Neutrophil (primary cell): ENCODE data around the gene MANBA.
A peak's percentile ranks its signal among the peaks of the same experiment; 100 is the strongest.

ENCODE experiments used
- H3K27ac ChIP-seq: fragments of 200-600 bp; sonication (generic); 2 replicates; pipeline ENCODE4 v1.5.1; 2016; ENCODE audit warnings: mild to moderate bottlenecking, moderate library complexity
- H3K27me3 ChIP-seq: fragments of 200-600 bp; sonication (generic); 2 replicates; pipeline ENCODE4 v1.6.0; 2016; ENCODE audit warnings: mild to moderate bottlenecking
- H3K36me3 ChIP-seq: fragments of 200-600 bp; sonication (generic); 2 replicates; pipeline ENCODE4 v1.5.1; 2017
- H3K4me1 ChIP-seq, 2 experiments: fragments of 200-600 bp in 1 of 2; sonication (generic) in 1 of 2; 1 replicate in 1 of 2; 2 replicates in 1 of 2; pipeline versions ENCODE4 v1.5.1 to v1.6.1; 2013 to 2016; ENCODE audit warnings: low read depth in 1 of 2, low read length in 1 of 2, mild to moderate bottlenecking in 1 of 2, moderate library complexity in 1 of 2; ENCODE audit not compliant: control insufficient read depth in 1 of 2, insufficient read depth in 1 of 2
- H3K4me3 ChIP-seq, 2 experiments: fragments of 200-600 bp in 1 of 2; sonication (generic) in 1 of 2; 1 replicate in 1 of 2; 2 replicates in 1 of 2; pipeline ENCODE4 v1.5.1; 2013 to 2016; ENCODE audit warnings: low read depth in 1 of 2, low read length in 1 of 2, mild to moderate bottlenecking in 1 of 2, moderate library complexity in 1 of 2
- H3K9me3 ChIP-seq: fragments of 200-600 bp; sonication (generic); 2 replicates; pipeline ENCODE4 v1.5.1; 2016
- TF ChIP-seq, protein P1 (sequence below): fragments of 200-600 bp; sonication (generic); IDR thresholded peaks from 2 replicates; pipeline ENCODE4 v1.5.1; 2016; ENCODE audit warnings: antibody characterized with exemption

MANBA gene

DNA sequence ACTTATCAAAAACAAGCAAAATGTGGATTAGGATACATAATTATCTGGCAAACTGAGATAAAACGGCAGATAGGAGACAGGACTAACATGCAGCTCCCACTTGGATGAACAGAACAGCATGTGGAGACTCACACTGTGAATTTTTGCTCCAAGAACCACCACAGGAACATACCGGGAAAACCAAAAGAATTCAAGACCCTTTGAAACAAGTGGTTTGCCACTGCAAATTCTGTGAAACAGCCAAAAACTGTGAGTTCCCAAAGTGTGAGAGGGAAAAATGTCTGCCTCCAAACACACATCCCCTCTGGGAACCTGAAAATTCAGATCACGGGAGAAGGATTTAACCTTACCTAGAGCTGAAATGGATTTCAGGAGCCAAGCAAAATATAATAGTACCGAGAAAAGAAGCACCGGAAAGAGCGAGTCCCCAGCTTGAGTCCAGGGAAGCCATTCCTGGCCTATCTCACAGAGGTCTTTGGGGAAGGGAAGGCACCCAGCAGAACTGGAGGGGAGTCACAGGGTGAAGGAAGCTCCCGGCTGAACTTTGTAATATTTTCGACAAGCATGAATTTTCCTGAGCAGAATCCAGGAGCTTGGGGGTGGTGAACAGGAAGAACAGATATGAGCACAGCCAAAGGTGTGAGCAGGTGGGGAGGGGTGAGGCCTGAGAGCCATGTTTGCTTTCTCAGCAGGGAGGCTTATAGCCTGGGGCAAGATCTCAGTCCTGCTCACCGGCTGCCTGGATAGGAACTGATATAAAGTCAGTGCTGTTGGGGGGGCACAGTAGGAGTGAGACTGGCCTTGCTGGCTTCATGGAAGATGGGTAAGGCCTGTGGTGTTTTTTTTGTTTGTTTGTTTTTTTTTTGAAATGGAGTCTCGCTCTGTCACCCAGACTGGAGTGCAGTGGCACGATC is 23.9 kb downstream of the MANBA start:
- peak overlapping the region; percentile 75 for H3K27ac ChIP-seq
- H3K4me3 ChIP-seq = no peak overlapping the region
- peaks cover 7% of the 10 kb centered on the region for H3K36me3 ChIP-seq
- H3K4me1 ChIP-seq = peaks cover 0 to 20% of the 10 kb centered on the region in 2 experiments
- H3K27me3 ChIP-seq = no peaks in the 10 kb centered on the region
- TF ChIP-seq, protein P1, sequence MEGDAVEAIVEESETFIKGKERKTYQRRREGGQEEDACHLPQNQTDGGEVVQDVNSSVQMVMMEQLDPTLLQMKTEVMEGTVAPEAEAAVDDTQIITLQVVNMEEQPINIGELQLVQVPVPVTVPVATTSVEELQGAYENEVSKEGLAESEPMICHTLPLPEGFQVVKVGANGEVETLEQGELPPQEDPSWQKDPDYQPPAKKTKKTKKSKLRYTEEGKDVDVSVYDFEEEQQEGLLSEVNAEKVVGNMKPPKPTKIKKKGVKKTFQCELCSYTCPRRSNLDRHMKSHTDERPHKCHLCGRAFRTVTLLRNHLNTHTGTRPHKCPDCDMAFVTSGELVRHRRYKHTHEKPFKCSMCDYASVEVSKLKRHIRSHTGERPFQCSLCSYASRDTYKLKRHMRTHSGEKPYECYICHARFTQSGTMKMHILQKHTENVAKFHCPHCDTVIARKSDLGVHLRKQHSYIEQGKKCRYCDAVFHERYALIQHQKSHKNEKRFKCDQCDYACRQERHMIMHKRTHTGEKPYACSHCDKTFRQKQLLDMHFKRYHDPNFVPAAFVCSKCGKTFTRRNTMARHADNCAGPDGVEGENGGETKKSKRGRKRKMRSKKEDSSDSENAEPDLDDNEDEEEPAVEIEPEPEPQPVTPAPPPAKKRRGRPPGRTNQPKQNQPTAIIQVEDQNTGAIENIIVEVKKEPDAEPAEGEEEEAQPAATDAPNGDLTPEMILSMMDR = no peak
- H3K9me3 ChIP-seq = no peaks in the 10 kb centered on the region

DNA sequence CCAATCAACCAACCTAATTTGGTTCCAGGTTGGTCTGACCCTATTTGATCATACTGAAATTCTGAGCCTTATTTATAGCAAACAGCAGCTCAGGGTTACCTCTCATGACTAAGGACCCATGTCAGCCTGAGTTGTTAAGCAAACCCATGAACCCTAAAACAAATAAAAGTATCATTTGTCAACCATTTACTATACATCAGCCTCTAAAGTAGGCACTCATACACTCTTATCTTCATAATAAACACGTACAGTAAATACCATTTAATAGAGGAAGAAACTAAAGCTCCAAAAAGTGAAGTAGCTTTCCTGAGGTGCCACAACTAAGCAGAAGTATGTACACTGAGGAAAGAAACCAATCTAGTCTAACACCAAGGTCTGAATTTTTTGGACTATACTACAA is 25.2 kb downstream of the MANBA start:
- no peaks in the 10 kb centered on the region for H3K27me3 ChIP-seq
- H3K36me3 ChIP-seq = peaks cover 5% of the 10 kb centered on the region
- H3K4me3 ChIP-seq = no peak overlapping the region
- peak overlapping the region; percentile 75 for H3K27ac ChIP-seq
- H3K4me1 ChIP-seq = peaks cover 0 to 20% of the 10 kb centered on the region in 2 experiments
- TF ChIP-seq, protein P1 = no peak
- H3K9me3 ChIP-seq = no peaks in the 10 kb centered on the region

DNA sequence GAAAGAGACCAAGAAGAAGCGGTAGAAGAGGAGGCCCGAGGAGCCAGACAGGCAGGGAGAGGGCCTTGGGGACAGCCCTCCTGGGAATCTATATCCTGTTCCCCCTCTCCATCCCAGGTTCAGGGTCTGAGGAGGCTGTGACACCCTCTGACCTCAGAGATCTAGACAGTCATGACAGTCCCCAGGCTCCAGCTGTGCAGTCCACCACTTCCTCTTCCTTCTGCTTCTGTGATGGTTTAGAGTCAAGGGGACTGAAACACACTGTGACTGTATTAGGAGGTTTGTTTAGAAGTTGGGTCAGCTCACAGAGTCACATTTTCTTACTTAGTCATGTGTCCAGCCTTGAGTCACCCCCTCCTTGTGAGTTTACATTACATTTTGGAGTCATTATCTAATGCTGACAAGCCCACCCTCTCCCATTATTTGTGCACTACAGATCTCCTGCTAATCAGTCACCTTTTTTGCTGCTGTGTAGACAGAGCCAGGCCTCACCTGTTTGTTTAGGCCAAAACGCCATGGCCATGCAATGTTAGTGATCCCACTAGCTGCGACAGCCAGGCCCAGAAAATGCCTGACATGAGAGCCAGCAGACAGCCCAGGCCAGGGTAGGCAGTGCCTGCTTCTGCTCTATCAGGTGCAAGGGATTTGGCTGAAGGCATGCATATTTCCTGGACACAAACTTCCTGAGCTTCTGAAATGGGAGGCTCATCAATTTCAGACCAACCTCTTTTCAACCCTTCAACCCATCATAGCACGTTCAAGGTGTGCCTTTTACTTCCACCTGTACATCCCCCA is 26.0 kb downstream of the MANBA start:
- no peaks in the 10 kb centered on the region for H3K27me3 ChIP-seq
- TF ChIP-seq, protein P1 = no peak
- H3K27ac ChIP-seq = peak overlapping the region; percentile 75
- peaks cover 0 to 20% of the 10 kb centered on the region in 2 experiments for H3K4me1 ChIP-seq
- H3K9me3 ChIP-seq = no peaks in the 10 kb centered on the region
- H3K36me3 ChIP-seq = peaks cover 10% of the 10 kb centered on the region
- no peak overlapping the region for H3K4me3 ChIP-seq

DNA sequence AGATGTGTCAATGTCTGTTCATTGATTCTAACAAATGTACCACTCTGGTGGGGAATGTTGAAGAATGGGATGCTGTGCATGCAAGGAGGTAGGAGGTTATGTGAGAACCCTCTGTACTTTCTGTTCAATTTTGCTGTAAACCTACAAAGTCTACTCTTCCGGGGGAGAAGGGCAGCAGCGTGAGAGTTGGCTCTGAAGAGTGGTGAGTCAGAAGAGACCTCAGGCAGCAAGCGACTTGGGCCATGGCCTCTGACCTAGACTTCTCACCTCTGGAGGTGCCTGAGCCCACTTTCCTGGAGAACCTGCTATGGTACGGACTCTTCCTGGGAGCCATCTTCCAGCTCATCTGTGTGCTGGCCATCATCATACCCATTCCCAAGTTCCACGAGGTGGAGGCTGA is 26.7 kb downstream of the MANBA start:
- Histone ChIP-seq H3K4me3 (no peak overlapping the region), H3K9me3 (no peaks in the 10 kb centered on the region), H3K4me1 (peaks cover 0 to 20% of the 10 kb centered on the region in 2 experiments), H3K36me3 (peaks cover 17% of the 10 kb centered on the region), H3K27me3 (no peaks in the 10 kb centered on the region), H3K27ac (peak overlapping the region; percentile 75)
- TF ChIP-seq, protein P1 = no peak

DNA sequence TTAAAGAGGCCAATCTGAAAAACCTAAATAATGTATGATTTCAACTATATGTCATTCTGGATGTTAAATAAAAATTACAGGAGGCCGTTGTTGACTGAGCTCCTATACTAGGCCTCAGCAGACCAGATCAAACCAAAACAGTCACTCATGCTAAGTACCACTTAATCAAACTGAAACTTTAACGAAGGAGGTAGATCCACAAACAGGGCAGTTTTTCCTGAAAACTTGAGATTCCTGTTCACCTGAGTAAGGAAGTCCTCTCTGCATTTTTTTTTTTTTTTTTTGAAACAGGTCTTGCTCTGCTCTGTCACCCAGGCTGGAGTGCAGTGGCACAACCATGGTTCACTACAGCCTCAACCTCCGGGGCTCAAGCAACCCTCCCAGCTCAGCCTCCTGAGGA is 27.7 kb downstream of the MANBA start:
- Histone ChIP-seq H3K27ac (no peak overlapping the region), H3K4me3 (no peak overlapping the region), H3K36me3 (peaks cover 24% of the 10 kb centered on the region), H3K9me3 (no peaks in the 10 kb centered on the region), H3K27me3 (no peaks in the 10 kb centered on the region), H3K4me1 (peaks cover 0 to 20% of the 10 kb centered on the region in 2 experiments)
- TF ChIP-seq, protein P1 = no peak
